ENCODE results near the gene DNM1. TPM values are rescaled to one million over a fixed set of nuclear protein-coding genes. Genes with fewer than 3 reads are reported as not detected.

The DNM1 gene
- total RNA-seq, 2 experiments from 2014 or later, result 0.63 to 1.1 TPM

DNA sequence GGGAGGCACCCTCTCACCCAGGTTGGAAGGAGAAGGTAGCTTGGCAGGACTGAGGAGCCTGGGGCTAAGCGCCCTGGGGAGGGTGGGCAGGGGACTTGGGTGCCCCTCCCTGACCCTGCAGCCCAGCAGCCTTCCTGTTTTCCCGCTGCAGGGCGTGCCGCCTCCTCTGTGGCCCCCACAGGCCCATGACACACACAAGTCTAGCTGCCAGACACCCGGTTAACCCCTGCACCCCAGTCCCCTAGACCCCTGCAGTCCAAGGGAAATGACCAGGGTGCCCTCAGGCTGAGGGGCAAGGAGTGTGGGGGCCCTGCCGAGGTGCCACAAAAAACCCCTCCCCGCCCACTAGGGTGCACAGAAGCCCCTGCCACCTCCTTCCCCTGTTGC is 39.6 kb downstream of the DNM1 start:
- Mint-ChIP-seq H3K27me3 (peaks cover 16% of the 10 kb centered on the region), H3K9me3 (no peaks in the 10 kb centered on the region), H3K36me3 (no peaks in the 10 kb centered on the region), H3K4me3 (no peak overlapping the region), H3K27ac (no peak overlapping the region), H3K4me1 (ENCODE audit: low read depth) (no peaks in the 10 kb centered on the region)
- ChIA-PET CTCF (no interaction called here), POLR2A (no interaction called here)
- DNase-seq, result no peak
- intact Hi-C loops (cut with micrococcal nuclease), result no loop called here

DNA sequence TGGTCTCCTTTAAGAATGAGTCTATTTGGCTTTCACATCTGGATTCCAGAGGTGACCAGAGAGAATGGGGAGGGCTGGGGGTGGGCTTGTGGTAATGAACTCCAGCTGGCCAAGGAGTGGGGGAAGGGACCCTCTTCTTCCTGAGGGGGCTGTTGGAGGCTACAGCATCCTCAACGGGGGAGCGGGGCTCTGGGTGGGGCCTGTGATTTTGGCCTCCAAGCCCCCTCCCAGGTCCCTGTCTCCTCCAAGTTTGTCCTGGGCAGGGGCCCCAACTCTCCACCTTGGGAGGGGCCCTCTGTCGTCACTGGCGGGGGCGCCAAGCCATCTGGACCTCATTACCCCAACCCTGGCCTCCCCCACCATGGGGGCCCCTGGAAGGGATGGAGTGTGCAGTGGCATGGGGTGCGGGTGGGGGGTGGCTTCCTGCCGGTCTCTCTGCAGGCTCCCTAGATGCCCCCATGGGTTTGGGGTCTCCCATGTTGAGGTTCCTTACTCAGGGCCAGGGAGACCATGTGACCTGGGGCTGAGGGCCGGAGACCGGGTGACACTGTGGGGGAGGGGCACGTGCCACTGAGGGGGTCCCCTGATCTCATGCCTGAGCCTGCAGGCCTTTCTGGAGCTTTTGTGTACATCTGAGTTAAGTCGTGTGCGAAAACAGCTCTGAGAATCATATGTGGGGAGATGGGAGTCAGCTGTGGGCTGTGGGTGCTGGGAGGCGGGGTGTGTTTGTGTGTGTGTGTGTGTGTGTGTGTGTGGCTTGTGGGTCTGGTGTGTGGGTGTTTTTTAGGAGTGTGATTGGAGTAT is 40.2 kb downstream of the DNM1 start:
- CTCF ChIA-PET, result no interaction called here
- H3K27ac Mint-ChIP-seq, result no peak overlapping the region
- POLR2A ChIA-PET, result no interaction called here
- H3K4me3 Mint-ChIP-seq, result no peak overlapping the region
- H3K36me3 Mint-ChIP-seq, result no peaks in the 10 kb centered on the region
- intact Hi-C loops (cut with micrococcal nuclease), result no loop called here
- no peaks in the 10 kb centered on the region for H3K4me1 Mint-ChIP-seq (ENCODE audit: low read depth)
- H3K9me3 Mint-ChIP-seq, result no peaks in the 10 kb centered on the region
- no peak for DNase-seq
- peaks cover 16% of the 10 kb centered on the region for H3K27me3 Mint-ChIP-seq

DNA sequence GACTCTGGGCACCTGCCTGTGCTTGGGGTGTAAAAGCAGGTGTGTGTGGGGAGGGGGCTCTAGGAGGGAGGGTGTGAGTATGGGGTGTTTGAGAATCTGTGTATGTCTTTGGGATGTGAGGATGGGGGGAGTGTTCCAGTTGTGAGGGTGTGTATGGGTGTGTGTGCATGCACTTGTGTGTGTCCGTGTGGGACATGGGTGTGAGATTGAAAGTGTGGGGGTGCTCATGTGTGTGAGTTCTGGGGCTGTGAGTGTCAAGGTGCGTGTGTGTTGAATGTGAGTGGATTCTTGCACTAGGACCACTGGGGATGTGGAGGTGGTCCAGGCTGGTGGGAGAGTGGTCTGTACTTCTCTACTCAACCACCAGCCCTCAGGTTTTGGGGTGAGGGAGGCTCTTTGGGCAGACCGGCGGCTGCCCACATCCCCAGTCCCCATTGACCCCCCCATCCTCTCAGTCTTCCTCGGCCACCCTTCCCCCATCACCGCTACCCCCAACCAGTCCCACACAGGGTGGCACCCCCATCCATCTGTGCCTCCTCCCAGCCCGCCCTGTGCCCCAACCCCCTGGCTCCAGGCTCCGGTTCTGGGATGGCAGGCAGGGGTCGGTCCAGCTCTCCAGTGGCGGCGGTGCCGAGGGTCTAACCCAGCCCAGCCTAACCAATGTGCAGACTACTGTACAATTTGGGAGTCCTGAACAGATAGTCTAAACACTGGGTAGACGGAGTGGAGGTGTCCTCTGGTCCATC is 41.1 kb downstream of the DNM1 start:
- intact Hi-C loops (cut with micrococcal nuclease), result no loop called here
- CTCF ChIA-PET, result no interaction called here
- H3K4me1 Mint-ChIP-seq (ENCODE audit: low read depth), result no peaks in the 10 kb centered on the region
- H3K4me3 Mint-ChIP-seq, result no peak overlapping the region
- H3K27me3 Mint-ChIP-seq, result peaks cover 16% of the 10 kb centered on the region
- no peaks in the 10 kb centered on the region for H3K9me3 Mint-ChIP-seq
- DNase-seq, result no peak
- H3K27ac Mint-ChIP-seq, result no peak overlapping the region
- no peaks in the 10 kb centered on the region for H3K36me3 Mint-ChIP-seq
- POLR2A ChIA-PET, result no interaction called here

- no peak overlapping the region for H3K4me3 Mint-ChIP-seq
- H3K4me1 Mint-ChIP-seq (ENCODE audit: low read depth), result peaks cover 3% of the 10 kb centered on the region
- DNase-seq, result no peak
- no peak overlapping the region for H3K27ac Mint-ChIP-seq
- peaks cover 16% of the 10 kb centered on the region for H3K27me3 Mint-ChIP-seq
- ChIA-PET CTCF (no interaction called here), POLR2A (no interaction called here)
- no peaks in the 10 kb centered on the region for H3K36me3 Mint-ChIP-seq
- no peaks in the 10 kb centered on the region for H3K9me3 Mint-ChIP-seq
- intact Hi-C loops (cut with micrococcal nuclease), result no loop called here
Observed at GRCh38 chr9:128244837-128245231, 41.7 kb downstream of the DNM1 start.

DNA sequence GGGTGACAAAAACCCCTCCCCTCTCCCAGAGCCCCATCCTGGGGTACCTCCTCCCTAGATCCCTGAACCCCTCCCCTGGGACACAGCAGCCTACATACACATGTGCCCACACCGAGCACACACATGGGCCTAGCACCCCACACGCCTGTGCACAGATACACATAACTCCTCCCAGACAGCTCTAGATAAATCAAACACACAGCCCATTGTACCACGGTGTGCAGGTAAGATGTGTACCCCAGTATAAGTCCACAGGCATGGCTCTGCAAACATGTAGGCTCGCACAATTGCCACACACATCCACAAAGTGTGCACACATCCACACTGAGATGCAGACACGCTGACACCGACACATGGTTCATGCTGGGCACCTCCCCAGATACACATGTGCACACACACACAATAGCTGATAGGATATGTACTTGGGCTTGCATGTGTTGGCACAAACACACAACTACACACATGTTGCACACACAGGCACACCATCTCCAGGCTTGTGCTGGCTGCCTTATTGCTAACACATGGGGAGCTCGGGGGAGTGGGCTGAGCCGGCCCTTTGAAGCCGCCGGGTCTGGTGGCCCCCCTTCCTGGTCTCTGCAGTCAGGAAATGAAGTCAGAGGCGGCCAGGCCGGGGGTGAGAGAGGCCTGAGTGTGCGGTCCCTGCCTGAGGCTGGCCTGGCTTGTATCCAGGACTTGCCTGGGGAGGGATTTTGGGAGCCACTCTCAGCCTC is 42.4 kb downstream of the DNM1 start:
- peaks cover 16% of the 10 kb centered on the region for H3K27me3 Mint-ChIP-seq
- DNase-seq, result no peak
- POLR2A ChIA-PET, result no interaction called here
- H3K4me3 Mint-ChIP-seq, result no peak overlapping the region
- intact Hi-C loops (cut with micrococcal nuclease), result no loop called here
- H3K4me1 Mint-ChIP-seq (ENCODE audit: low read depth), result peaks cover 5% of the 10 kb centered on the region
- CTCF ChIA-PET, result no interaction called here
- H3K36me3 Mint-ChIP-seq, result no peaks in the 10 kb centered on the region
- H3K9me3 Mint-ChIP-seq, result no peaks in the 10 kb centered on the region
- no peak overlapping the region for H3K27ac Mint-ChIP-seq

GRCh38 chr9:128246471-128246870 is 43.3 kb downstream of the DNM1 start:
- H3K36me3 Mint-ChIP-seq, result no peaks in the 10 kb centered on the region
- no peak overlapping the region for H3K4me3 Mint-ChIP-seq
- no peak for DNase-seq
- POLR2A ChIA-PET, result no interaction called here
- CTCF ChIA-PET, result interaction anchor here (1.0 kb wide), 1 partner anchor 9 kb away, joined by 3 read pairs; no protein-coding TSS in a partner anchor
- H3K4me1 Mint-ChIP-seq (ENCODE audit: low read depth), result peaks cover 9% of the 10 kb centered on the region
- intact Hi-C loops (cut with micrococcal nuclease), result no loop called here
- peaks cover 16% of the 10 kb centered on the region for H3K27me3 Mint-ChIP-seq
- H3K9me3 Mint-ChIP-seq, result no peaks in the 10 kb centered on the region
- no peak overlapping the region for H3K27ac Mint-ChIP-seq

DNA sequence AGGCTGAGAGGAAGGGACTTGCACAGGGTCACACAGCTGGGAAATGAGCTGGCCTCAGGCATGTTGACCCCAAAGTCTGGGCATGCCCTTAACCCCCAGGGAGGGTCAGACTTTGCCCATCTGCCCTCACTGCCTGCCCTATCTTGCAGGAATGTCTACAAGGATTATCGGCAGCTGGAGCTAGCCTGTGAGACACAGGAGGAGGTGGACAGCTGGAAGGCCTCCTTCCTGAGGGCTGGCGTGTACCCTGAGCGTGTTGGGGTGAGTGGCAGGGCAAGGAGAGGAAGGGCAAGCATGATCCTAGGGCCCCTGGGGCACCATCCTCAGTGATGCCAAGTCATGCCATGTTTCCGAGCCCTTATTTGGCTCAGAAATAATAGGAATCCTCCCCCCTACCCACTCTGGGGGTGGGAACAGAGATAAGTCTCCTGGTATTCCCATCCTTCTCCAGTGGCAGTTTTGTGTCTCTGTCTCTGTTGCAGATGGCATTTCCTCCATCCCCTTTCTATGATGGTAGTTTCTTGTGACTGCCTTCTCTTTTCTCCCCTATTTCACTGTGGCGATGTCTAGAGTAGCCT is 44.1 kb downstream of the DNM1 start:
- POLR2A ChIA-PET, result no interaction called here
- H3K27ac Mint-ChIP-seq, result no peak overlapping the region
- peaks cover 17% of the 10 kb centered on the region for H3K27me3 Mint-ChIP-seq
- no peaks in the 10 kb centered on the region for H3K36me3 Mint-ChIP-seq
- peaks cover 12% of the 10 kb centered on the region for H3K4me1 Mint-ChIP-seq (ENCODE audit: low read depth)
- DNase-seq, result no peak
- H3K9me3 Mint-ChIP-seq, result no peaks in the 10 kb centered on the region
- intact Hi-C loops (cut with micrococcal nuclease), result no loop called here
- no peak overlapping the region for H3K4me3 Mint-ChIP-seq
- CTCF ChIA-PET, result interaction anchor here (0.9 kb wide), 1 partner anchor 48 kb away, joined by 3 read pairs; no protein-coding TSS in a partner anchor

- peaks cover 12% of the 10 kb centered on the region for H3K4me1 Mint-ChIP-seq (ENCODE audit: low read depth)
Observed at GRCh38 chr9:128249558-128249907, 46.4 kb downstream of the DNM1 start.

GRCh38 chr9:128249908-128250838 is 47.0 kb downstream of the DNM1 start:
- Mint-ChIP-seq H3K4me1 (ENCODE audit: low read depth) (peaks cover 12% of the 10 kb centered on the region), H3K9me3 (no peaks in the 10 kb centered on the region), H3K36me3 (no peaks in the 10 kb centered on the region), H3K27me3 (peaks cover 8% of the 10 kb centered on the region), H3K4me3 (peak overlapping the region; percentile 78), H3K27ac (no peak overlapping the region)
- POLR2A ChIA-PET, result interaction anchor here (0.6 to 1.1 kb wide), 4 partner anchors 31 to 762 kb away, joined by 3 read pairs; no protein-coding TSS in a partner anchor
- DNase-seq, result peak; percentile 98
- CTCF ChIA-PET, result interaction anchor here (0.6 to 1.4 kb wide), 6 partner anchors 32 to 515 kb away, joined by 3 to 6 read pairs (median 4); partner anchors contain the start of gene TOR2A
- intact Hi-C loops (cut with micrococcal nuclease), result loop anchor here (1.0 to 10.0 kb wide), 5 partner anchors 27 to 91 kb away; partner anchors contain the start of genes CIZ1, COQ4, GOLGA2 and SLC27A4

More at GRCh38 chr9:128249558-128249907, 46.4 kb downstream of the DNM1 start:
- POLR2A ChIA-PET, result interaction anchor here (0.6 kb wide), 1 partner anchor 763 kb away, joined by 3 read pairs; no protein-coding TSS in a partner anchor
- Mint-ChIP-seq H3K27me3 (peaks cover 9% of the 10 kb centered on the region), H3K9me3 (no peaks in the 10 kb centered on the region), H3K27ac (no peak overlapping the region), H3K4me3 (peak overlapping the region; percentile 78), H3K36me3 (no peaks in the 10 kb centered on the region)
- no peak for DNase-seq
- intact Hi-C loops (cut with micrococcal nuclease), result no loop called here
- CTCF ChIA-PET, result interaction anchor here (1.3 kb wide), 1 partner anchor 49 kb away, joined by 3 read pairs; no protein-coding TSS in a partner anchor

DNA sequence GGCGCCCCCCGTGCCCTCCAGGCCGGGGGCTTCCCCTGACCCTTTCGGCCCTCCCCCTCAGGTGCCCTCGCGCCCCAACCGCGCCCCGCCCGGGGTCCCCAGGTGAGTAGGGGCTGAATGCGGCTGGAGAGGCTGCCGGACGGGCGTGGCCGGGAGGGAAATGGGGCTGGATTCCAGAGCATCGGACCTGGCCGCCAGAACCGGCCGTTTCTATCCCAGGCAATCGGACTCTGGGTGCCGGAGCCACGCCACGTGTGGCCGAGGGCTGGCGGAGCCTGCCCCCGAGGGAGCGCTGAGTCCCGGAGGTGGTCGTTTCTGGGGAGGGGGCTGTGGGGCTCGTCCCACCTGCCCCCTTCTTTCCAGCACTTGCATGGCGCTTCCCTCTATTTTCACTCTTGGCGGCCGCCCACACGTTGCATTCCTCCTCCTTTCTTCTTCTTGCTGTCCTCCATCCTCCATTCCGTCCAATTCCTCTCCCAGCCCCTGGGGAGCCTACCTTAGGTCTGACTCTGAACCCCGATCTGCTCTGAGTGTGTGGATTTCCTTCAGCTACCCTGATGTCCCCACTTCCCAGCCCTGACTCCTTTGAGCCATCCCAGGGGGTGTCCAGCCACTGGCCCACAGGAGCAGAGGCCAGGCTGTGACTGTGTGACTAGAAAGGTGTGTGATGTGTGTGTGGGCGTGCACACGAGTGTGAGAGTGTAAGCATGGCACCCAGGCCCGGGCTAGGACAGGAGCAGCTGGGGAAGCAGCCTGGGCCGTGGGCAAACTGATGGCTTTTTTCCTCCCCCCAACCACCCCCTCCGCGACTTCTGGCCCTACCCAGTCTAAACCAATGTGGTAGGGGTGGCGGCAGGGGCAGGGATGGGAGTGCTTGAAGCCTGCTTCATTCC is 47.9 kb downstream of the DNM1 start:
- H3K36me3 Mint-ChIP-seq, result no peaks in the 10 kb centered on the region
- no peaks in the 10 kb centered on the region for H3K9me3 Mint-ChIP-seq
- ChIA-PET CTCF (interaction anchor here (0.8 to 1.4 kb wide), 5 partner anchors 33 to 169 kb away, joined by 3 to 6 read pairs (median 5); no protein-coding TSS in a partner anchor), POLR2A (interaction anchor here (0.6 to 1.1 kb wide), 4 partner anchors 32 to 300 kb away, joined by 3 read pairs; no protein-coding TSS in a partner anchor)
- no peak overlapping the region for H3K27ac Mint-ChIP-seq
- H3K4me1 Mint-ChIP-seq (ENCODE audit: low read depth), result peaks cover 12% of the 10 kb centered on the region
- intact Hi-C loops (cut with micrococcal nuclease), result loop anchor here (1.0 to 10.0 kb wide), 5 partner anchors 26 to 90 kb away; partner anchors contain the start of genes CIZ1, COQ4, GOLGA2 and SLC27A4
- peak overlapping the region; percentile 69 for H3K4me3 Mint-ChIP-seq
- H3K27me3 Mint-ChIP-seq, result peaks cover 2% of the 10 kb centered on the region
- peak; percentile 20 for DNase-seq

All from activated CD4-positive, alpha-beta memory T cell treated with anti-CD3 and anti-CD28 coated beads for 36 hours (primary cell).